ENCODE data around the gene NR0B2. TPM values are rescaled to one million over a fixed set of nuclear protein-coding genes. Genes with fewer than 3 reads are reported as not detected.

The NR0B2 gene
- total RNA-seq, 6 experiments from 2014 or later = 25.6 to 69.6 (median 43.0) TPM

- Histone ChIP-seq H3K9me3 (no peaks in the 10 kb centered on the region), H3K4me1 (peaks cover 0 to 90% (median 37%) of the 10 kb centered on the region in 4 donors), H3K4me3 (peak overlapping the region in 2 of 3 donors; percentile 25 to 32), H3K36me3 (peaks cover 8 to 38% (median 15%) of the 10 kb centered on the region in 4 donors), H3K27me3 (no peaks in the 10 kb centered on the region), H3K27ac (peak overlapping the region in 2 of 3 donors; percentile 60 to 81)
- intact Hi-C loops (cut with DNase I) = no loop called here
- 26% methylated on average over 2 of the region's 2 CpGs for WGBS (ENCODE audit: insufficient coverage, low coverage, low lambda C conversion rate, missing lambda C conversion rate)
- peak; percentile 1 to 42 (median 32) for ATAC-seq
- TF ChIP-seq CTCF (IDR thresholded peaks at IDR 0.05) = no peak
- no peak for TF ChIP-seq POLR2A (IDR thresholded peaks at IDR 0.05)
- peak in 1 of 3 donors; percentile 63 for DNase-seq
Observed at GRCh38 chr1:26945138-26945537, 31.4 kb upstream of the NR0B2 start.

- peaks cover 0 to 87% (median 35%) of the 10 kb centered on the region in 4 donors for H3K4me1 ChIP-seq
- intact Hi-C loops (cut with DNase I) = no loop called here
- no peak for TF ChIP-seq POLR2A (IDR thresholded peaks at IDR 0.05)
- no peak for TF ChIP-seq CTCF (IDR thresholded peaks at IDR 0.05)
- peaks cover 8 to 38% (median 15%) of the 10 kb centered on the region in 4 donors for H3K36me3 ChIP-seq
- H3K27me3 ChIP-seq = no peaks in the 10 kb centered on the region
- no peak for ATAC-seq
- no peaks in the 10 kb centered on the region for H3K9me3 ChIP-seq
- WGBS (ENCODE audit: insufficient coverage, low coverage, low lambda C conversion rate, missing lambda C conversion rate) = 85% methylated on average over 6 of the region's 12 CpGs
- DNase-seq = no peak
- H3K4me3 ChIP-seq = no peak overlapping the region
- H3K27ac ChIP-seq = peak overlapping the region in 2 of 3 donors; percentile 7 to 81
Observed at GRCh38 chr1:26942656-26943055, 28.9 kb upstream of the NR0B2 start.

DNA sequence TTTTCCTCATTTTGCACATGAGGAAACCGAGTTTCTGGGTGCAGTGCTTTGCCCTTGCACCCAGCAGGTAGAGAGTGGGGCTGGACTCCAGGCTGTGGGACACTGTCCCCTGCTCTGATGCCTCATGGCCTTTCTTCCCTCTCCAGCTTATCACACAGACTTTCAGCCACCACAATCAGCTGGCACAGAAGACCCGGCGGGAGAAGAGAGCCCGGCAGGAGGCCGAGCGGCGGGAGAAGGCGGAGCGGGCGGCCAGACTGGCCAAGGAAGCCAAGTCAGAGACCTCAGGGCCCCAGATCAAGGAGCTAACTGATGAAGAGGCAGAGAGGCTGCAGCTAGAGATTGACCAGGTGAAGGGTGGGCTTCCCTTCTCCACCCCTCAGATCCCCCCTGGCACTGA, 27.5 kb upstream of the NR0B2 start:
- intact Hi-C loops (cut with DNase I) = no loop called here
- DNase-seq = no peak
- Histone ChIP-seq H3K9me3 (no peaks in the 10 kb centered on the region), H3K4me1 (peaks cover 0 to 87% (median 35%) of the 10 kb centered on the region in 4 donors), H3K27ac (no peak overlapping the region), H3K4me3 (no peak overlapping the region), H3K27me3 (no peaks in the 10 kb centered on the region), H3K36me3 (peaks cover 8 to 38% (median 15%) of the 10 kb centered on the region in 4 donors)
- TF ChIP-seq CTCF (IDR thresholded peaks at IDR 0.05) (no peak), POLR2A (IDR thresholded peaks at IDR 0.05) (no peak)
- no peak for ATAC-seq
- WGBS (ENCODE audit: insufficient coverage, low coverage, low lambda C conversion rate, missing lambda C conversion rate) = 71% methylated on average over 8 of the region's 10 CpGs

GRCh38 chr1:26938659-26939025, 24.9 kb upstream of the NR0B2 start:
- H3K27me3 ChIP-seq = no peaks in the 10 kb centered on the region
- peaks cover 10 to 35% (median 15%) of the 10 kb centered on the region in 4 donors for H3K36me3 ChIP-seq
- H3K4me3 ChIP-seq = no peak overlapping the region
- H3K9me3 ChIP-seq = no peaks in the 10 kb centered on the region
- no peak for TF ChIP-seq POLR2A (IDR thresholded peaks at IDR 0.05)
- peak in 2 of 4 donors; percentile 3 to 9 for TF ChIP-seq CTCF (IDR thresholded peaks at IDR 0.05)
- intact Hi-C loops (cut with DNase I) = no loop called here
- H3K4me1 ChIP-seq = peaks cover 0 to 64% (median 24%) of the 10 kb centered on the region in 4 donors
- peak overlapping the region; percentile 47 to 86 (median 66) for H3K27ac ChIP-seq
- WGBS (ENCODE audit: insufficient coverage, low coverage, low lambda C conversion rate, missing lambda C conversion rate) = no CpG with 5 or more reads among the region's 2 CpGs
- DNase-seq (peak in 2 of 3 donors; percentile 71 to 79), ATAC-seq (peak; percentile 27 to 63 (median 56))

Data from right lobe of liver (tissue), 6 donors.